Naive thymus-derived CD4-positive, alpha-beta T cell (primary cell): ENCODE data around the gene DENND5B. TPM values are rescaled to one million over a fixed set of nuclear protein-coding genes. Genes with fewer than 3 reads are reported as not detected.
"Not testable (repeated sequence)": the region's sequence is repeated elsewhere in the genome, so short reads cannot be mapped to it uniquely, and the experiment has no call there.

Experiments used
- ATAC-seq: fragments of 150-1000 bp; cut with Tn5 transposase; 2 replicates; pipeline ENCODE4 v1.10.0; 2021; ENCODE audit warnings: mild to moderate bottlenecking, moderate library complexity
- CTCF ChIA-PET: fragments of 350-600 bp; sonication (Branson Sonifier 250); formaldehyde crosslinking; loops from one replicate; lab custom pipeline; 2021; ENCODE audit warnings: antibody characterized with exemption; lab: Charles Lee
- POLR2A ChIA-PET: fragments of 350-600 bp; sonication (Branson Sonifier 250); formaldehyde crosslinking; loops from one replicate; lab custom pipeline; 2021; ENCODE audit warnings: antibody characterized with exemption, inconsistent platforms; lab: Charles Lee
- DNase-seq, 9 donors: peaks; one replicate each; pipeline versions ENCODE4 v3.0.0 to v3.0.0-alpha.2; 2020 to 2022; ENCODE audit warnings: mixed read lengths in 1 of 9
- H3K27ac ChIP-seq: one replicate; pipeline ENCODE4 v1.7.0; 2013; ENCODE audit warnings: mild to moderate bottlenecking, low read depth, low read length, moderate library complexity
- H3K27me3 ChIP-seq, 2 donors: one replicate each; pipeline ENCODE4 v1.7.0; 2013; ENCODE audit warnings: low read length in 2 of 2, mild to moderate bottlenecking in 2 of 2, moderate library complexity in 2 of 2; ENCODE audit not compliant: control insufficient read depth in 2 of 2, insufficient read depth in 2 of 2
- H3K36me3 ChIP-seq, 3 experiments: 1 replicate in 2 of 3; 2 replicates in 1 of 3; pipeline ENCODE4 v1.7.0; 2013; ENCODE audit warnings: low read length in 3 of 3, mild to moderate bottlenecking in 3 of 3, moderate library complexity in 1 of 3; ENCODE audit not compliant: insufficient read depth in 3 of 3, control insufficient read depth in 2 of 3
- H3K4me1 ChIP-seq, 2 donors: one replicate each; pipeline ENCODE4 v1.7.0; 2013; ENCODE audit warnings: low read length in 2 of 2, mild to moderate bottlenecking in 2 of 2, moderate library complexity in 1 of 2; ENCODE audit not compliant: control insufficient read depth in 2 of 2, insufficient read depth in 2 of 2
- H3K4me3 ChIP-seq: 2 replicates; pipeline ENCODE4 v1.7.0; 2013; ENCODE audit warnings: mild to moderate bottlenecking, low read length
- H3K9me3 ChIP-seq, 3 experiments: 1 replicate in 2 of 3; 2 replicates in 1 of 3; pipeline ENCODE4 v1.7.0; 2013; ENCODE audit warnings: low read length in 3 of 3; ENCODE audit not compliant: control insufficient read depth in 2 of 3
- H3K27ac Mint-ChIP-seq, 9 donors: one replicate each; pipeline ENCODE4 v1.8.0; 2020 to 2022; ENCODE audit warnings: mixed read lengths in 9 of 9, mild to moderate bottlenecking in 8 of 9, moderate library complexity in 5 of 9, inconsistent platforms in 2 of 9
- H3K27me3 Mint-ChIP-seq, 5 donors: one replicate each; pipeline ENCODE4 v1.8.0; 2021 to 2022; ENCODE audit warnings: mixed read lengths in 5 of 5, mild to moderate bottlenecking in 1 of 5
- H3K36me3 Mint-ChIP-seq, 5 donors: one replicate each; pipeline ENCODE4 v1.8.0; 2020 to 2022; ENCODE audit warnings: mixed read lengths in 5 of 5, mild to moderate bottlenecking in 3 of 5, inconsistent platforms in 1 of 5
- H3K4me1 Mint-ChIP-seq, 7 donors: one replicate each; pipeline ENCODE4 v1.8.0; 2020 to 2022; ENCODE audit warnings: mixed read lengths in 7 of 7, mild to moderate bottlenecking in 3 of 7, inconsistent platforms in 1 of 7
- H3K4me3 Mint-ChIP-seq, 10 donors: one replicate each; pipeline ENCODE4 v1.8.0; 2020 to 2022; ENCODE audit warnings: mild to moderate bottlenecking in 10 of 10, mixed read lengths in 10 of 10, moderate library complexity in 6 of 10, inconsistent platforms in 2 of 10
- H3K9me3 Mint-ChIP-seq, 11 donors: one replicate each; pipeline ENCODE4 v1.8.0; 2020 to 2022; ENCODE audit warnings: mixed read lengths in 11 of 11, mild to moderate bottlenecking in 4 of 11, inconsistent platforms in 1 of 11, moderate library complexity in 1 of 11
- intact Hi-C, 2 donors: fragments of 100-400 bp; cut with micrococcal nuclease; formaldehyde crosslinking; loops; one replicate each; pipeline ENCODE4 v1.15.1; 2023
- polyA plus RNA-seq, 2 donors: library from polyadenylated mRNA; unstranded; fragments of 300-500 nt; fragmentation: Illumina TruSeq; gene quantifications; one replicate each; pipeline ENCODE4 v1.2.3, GENCODE V29; 2021
- total RNA-seq, 6 experiments: library from RNA in 5 of 6; stranded (reverse) in 5 of 6; gene quantifications; 1 replicate in 5 of 6; 2 replicates in 1 of 6; pipeline ENCODE4 v1.2.3 and lab custom pipeline; 2021 to 2026

The DENND5B gene
- total and polyA plus RNA-seq, 7 experiments from 2014 or later = 0.16 to 1.5 (median 0.29) TPM; not detected in 2

- POLR2A ChIA-PET = no interaction called here
- no peaks in the 10 kb centered on the region for H3K9me3 ChIP-seq
- Mint-ChIP-seq H3K36me3 (no peaks in the 10 kb centered on the region), H3K27ac (no peak overlapping the region), H3K4me3 (no peak overlapping the region), H3K4me1 (no peaks in the 10 kb centered on the region), H3K27me3 (peaks cover 0 to 6% (median 0%) of the 10 kb centered on the region in 5 donors), H3K9me3 (peaks cover 0 to 12% (median 3%) of the 10 kb centered on the region in 11 donors)
- CTCF ChIA-PET = no interaction called here
- DNase-seq (no peak), ATAC-seq (no peak)
- no peaks in the 10 kb centered on the region for H3K36me3 ChIP-seq
- no peaks in the 10 kb centered on the region for H3K27me3 ChIP-seq
- no peak overlapping the region for H3K4me3 ChIP-seq
- H3K27ac ChIP-seq = no peak overlapping the region
- intact Hi-C loops = no loop called here
- no peaks in the 10 kb centered on the region for H3K4me1 ChIP-seq
Measured at GRCh38 chr12:31506515-31507306, 84.2 kb downstream of the DENND5B start.

GRCh38 chr12:31504625-31505222 is 86.2 kb downstream of the DENND5B start:
- ChIA-PET CTCF (no interaction called here), POLR2A (no interaction called here)

GRCh38 chr12:31501014-31501413 is 89.9 kb downstream of the DENND5B start:
- CTCF ChIA-PET, H3K9me3 ChIP-seq, H3K36me3 Mint-ChIP-seq, ATAC-seq, POLR2A ChIA-PET, H3K4me1 ChIP-seq, H3K27ac ChIP-seq, H3K27ac Mint-ChIP-seq, H3K36me3 ChIP-seq, H3K4me3 Mint-ChIP-seq, intact Hi-C loops, H3K27me3 ChIP-seq, H3K4me1 Mint-ChIP-seq, DNase-seq, H3K4me3 ChIP-seq: not testable (repeated sequence)
- peaks cover 0 to 12% (median 3%) of the 10 kb centered on the region in 11 donors for H3K9me3 Mint-ChIP-seq
- H3K27me3 Mint-ChIP-seq = peaks cover 6 to 22% (median 9%) of the 10 kb centered on the region in 5 donors

More at GRCh38 chr12:31504625-31505222, 86.2 kb downstream of the DENND5B start:
- H3K4me1 Mint-ChIP-seq = no peaks in the 10 kb centered on the region
- Histone ChIP-seq H3K4me3 (no peak overlapping the region), H3K27me3 (no peaks in the 10 kb centered on the region), H3K27ac (no peak overlapping the region), H3K9me3 (no peaks in the 10 kb centered on the region), H3K4me1 (no peaks in the 10 kb centered on the region), H3K36me3 (no peaks in the 10 kb centered on the region)
- peaks cover 0 to 12% (median 3%) of the 10 kb centered on the region in 11 donors for H3K9me3 Mint-ChIP-seq
- no peaks in the 10 kb centered on the region for H3K36me3 Mint-ChIP-seq
- H3K4me3 Mint-ChIP-seq = no peak overlapping the region
- no peak overlapping the region for H3K27ac Mint-ChIP-seq
- ATAC-seq (no peak), DNase-seq (no peak)
- peaks cover 0 to 6% (median under 1%) of the 10 kb centered on the region in 5 donors for H3K27me3 Mint-ChIP-seq
- intact Hi-C loops = no loop called here

- Mint-ChIP-seq H3K27me3 (peaks cover 7 to 31% (median 14%) of the 10 kb centered on the region in 5 donors), H3K4me3 (no peak overlapping the region), H3K4me1 (peaks cover 0 to 1% (median 0%) of the 10 kb centered on the region in 7 donors), H3K9me3 (peaks cover 0 to 4% (median 0%) of the 10 kb centered on the region in 11 donors), H3K27ac (no peak overlapping the region), H3K36me3 (no peaks in the 10 kb centered on the region)
- DNase-seq (no peak), ATAC-seq (no peak)
- no peak overlapping the region for H3K27ac ChIP-seq
- ChIA-PET POLR2A (no interaction called here), CTCF (no interaction called here)
- no peaks in the 10 kb centered on the region for H3K9me3 ChIP-seq
- H3K4me3 ChIP-seq = no peak overlapping the region
- no peaks in the 10 kb centered on the region for H3K36me3 ChIP-seq
- H3K27me3 ChIP-seq = no peaks in the 10 kb centered on the region
- no peaks in the 10 kb centered on the region for H3K4me1 ChIP-seq
- intact Hi-C loops = no loop called here
Measured at GRCh38 chr12:31499567-31499966, 91.4 kb downstream of the DENND5B start.

- H3K27ac Mint-ChIP-seq = no peak overlapping the region
- H3K36me3 Mint-ChIP-seq = no peaks in the 10 kb centered on the region
- CTCF ChIA-PET = no interaction called here
- peaks cover 0 to 1% (median 0%) of the 10 kb centered on the region in 11 donors for H3K9me3 Mint-ChIP-seq
- H3K36me3 ChIP-seq = no peaks in the 10 kb centered on the region
- intact Hi-C loops = no loop called here
- peaks cover 7 to 31% (median 14%) of the 10 kb centered on the region in 5 donors for H3K27me3 Mint-ChIP-seq
- no peak overlapping the region for H3K27ac ChIP-seq
- no peaks in the 10 kb centered on the region for H3K9me3 ChIP-seq
- H3K4me1 ChIP-seq = no peaks in the 10 kb centered on the region
- POLR2A ChIA-PET = no interaction called here
- DNase-seq (no peak), ATAC-seq (no peak)
- H3K4me3 ChIP-seq = no peak overlapping the region
- no peaks in the 10 kb centered on the region for H3K27me3 ChIP-seq
- H3K4me1 Mint-ChIP-seq = peaks cover 0 to 1% (median 0%) of the 10 kb centered on the region in 7 donors
- H3K4me3 Mint-ChIP-seq = no peak overlapping the region
Measured at GRCh38 chr12:31498424-31498823, 92.5 kb downstream of the DENND5B start.

GRCh38 chr12:31496257-31496656 is 94.7 kb downstream of the DENND5B start:
- intact Hi-C loops = no loop called here
- Mint-ChIP-seq H3K27ac (no peak overlapping the region), H3K4me1 (peaks cover 0 to 1% (median 0%) of the 10 kb centered on the region in 7 donors), H3K27me3 (peaks cover 9 to 25% (median 10%) of the 10 kb centered on the region in 5 donors), H3K4me3 (no peak overlapping the region), H3K36me3 (no peaks in the 10 kb centered on the region), H3K9me3 (peaks cover 0 to 1% (median 0%) of the 10 kb centered on the region in 11 donors)
- Histone ChIP-seq H3K36me3 (no peaks in the 10 kb centered on the region), H3K27ac (no peak overlapping the region), H3K27me3 (no peaks in the 10 kb centered on the region), H3K9me3 (no peaks in the 10 kb centered on the region), H3K4me1 (no peaks in the 10 kb centered on the region), H3K4me3 (no peak overlapping the region)
- DNase-seq = no peak
- no peak for ATAC-seq
- ChIA-PET POLR2A (interaction anchor here (0.6 to 0.7 kb wide), 2 partner anchors 147 to 838 kb away, joined by 3 read pairs; no protein-coding TSS in a partner anchor), CTCF (no interaction called here)
